GM19455 (cell line): Measurements from ENCODE around the gene TRMT2B.
"Not testable (repeated sequence)": the region's sequence is repeated elsewhere in the genome, so short reads cannot be mapped to it uniquely, and the experiment has no call there.

Experiments
- ATAC-seq: cut with Tn5 transposase; IDR thresholded peaks from one replicate; pipeline ENCODE4 v1.9.1; 2021; ENCODE audit not compliant: unreplicated experiment

The TRMT2B gene, protein sequence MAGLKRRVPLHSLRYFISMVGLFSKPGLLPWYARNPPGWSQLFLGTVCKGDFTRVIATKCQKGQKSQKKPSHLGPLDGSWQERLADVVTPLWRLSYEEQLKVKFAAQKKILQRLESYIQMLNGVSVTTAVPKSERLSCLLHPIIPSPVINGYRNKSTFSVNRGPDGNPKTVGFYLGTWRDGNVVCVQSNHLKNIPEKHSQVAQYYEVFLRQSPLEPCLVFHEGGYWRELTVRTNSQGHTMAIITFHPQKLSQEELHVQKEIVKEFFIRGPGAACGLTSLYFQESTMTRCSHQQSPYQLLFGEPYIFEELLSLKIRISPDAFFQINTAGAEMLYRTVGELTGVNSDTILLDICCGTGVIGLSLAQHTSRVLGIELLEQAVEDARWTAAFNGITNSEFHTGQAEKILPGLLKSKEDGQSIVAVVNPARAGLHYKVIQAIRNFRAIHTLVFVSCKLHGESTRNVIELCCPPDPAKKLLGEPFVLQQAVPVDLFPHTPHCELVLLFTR

DNA sequence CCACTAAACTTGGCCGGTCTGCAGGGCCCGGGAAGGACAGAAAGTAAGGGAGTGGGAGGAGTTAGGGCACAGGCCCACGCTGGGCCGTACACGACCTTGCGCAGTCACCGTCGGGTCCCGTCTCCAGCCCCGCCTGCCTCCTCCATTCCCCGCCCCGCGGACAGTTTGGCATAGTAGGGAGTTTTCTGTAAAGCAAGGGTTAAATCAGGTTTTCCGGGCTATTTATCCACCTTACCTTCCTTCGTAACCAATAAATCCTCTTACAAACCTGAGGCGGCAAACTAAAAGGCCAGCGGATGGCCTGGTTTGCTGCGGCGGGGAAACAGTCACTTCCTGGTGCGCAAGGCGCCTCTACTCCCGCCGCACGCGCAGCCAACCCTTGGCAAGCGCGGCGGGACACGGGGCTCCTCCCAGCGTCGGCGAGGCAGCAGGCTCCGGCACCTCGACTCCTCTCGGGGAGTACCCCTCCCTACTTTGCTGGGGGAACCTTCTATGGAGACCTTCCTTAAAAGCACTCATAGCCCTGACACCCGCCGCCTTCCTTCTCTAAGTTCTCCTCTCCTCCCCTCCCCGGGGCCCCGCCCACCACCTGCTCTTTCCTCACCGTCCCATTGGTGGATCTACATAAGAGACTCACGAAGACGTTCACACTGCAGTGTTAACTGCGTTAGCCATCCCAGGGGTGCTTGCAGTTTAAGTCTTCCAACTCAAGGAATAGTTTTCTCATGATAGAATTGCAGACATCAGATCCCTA lies at the start of gene TRMT2B:
TSS of gene TRMT2B (minus strand) at position 563 of the 754 bp plus-strand sequence. CDS start 9,822 bp downstream, outside the sequence.
- ATAC-seq, result peak; percentile 93

DNA sequence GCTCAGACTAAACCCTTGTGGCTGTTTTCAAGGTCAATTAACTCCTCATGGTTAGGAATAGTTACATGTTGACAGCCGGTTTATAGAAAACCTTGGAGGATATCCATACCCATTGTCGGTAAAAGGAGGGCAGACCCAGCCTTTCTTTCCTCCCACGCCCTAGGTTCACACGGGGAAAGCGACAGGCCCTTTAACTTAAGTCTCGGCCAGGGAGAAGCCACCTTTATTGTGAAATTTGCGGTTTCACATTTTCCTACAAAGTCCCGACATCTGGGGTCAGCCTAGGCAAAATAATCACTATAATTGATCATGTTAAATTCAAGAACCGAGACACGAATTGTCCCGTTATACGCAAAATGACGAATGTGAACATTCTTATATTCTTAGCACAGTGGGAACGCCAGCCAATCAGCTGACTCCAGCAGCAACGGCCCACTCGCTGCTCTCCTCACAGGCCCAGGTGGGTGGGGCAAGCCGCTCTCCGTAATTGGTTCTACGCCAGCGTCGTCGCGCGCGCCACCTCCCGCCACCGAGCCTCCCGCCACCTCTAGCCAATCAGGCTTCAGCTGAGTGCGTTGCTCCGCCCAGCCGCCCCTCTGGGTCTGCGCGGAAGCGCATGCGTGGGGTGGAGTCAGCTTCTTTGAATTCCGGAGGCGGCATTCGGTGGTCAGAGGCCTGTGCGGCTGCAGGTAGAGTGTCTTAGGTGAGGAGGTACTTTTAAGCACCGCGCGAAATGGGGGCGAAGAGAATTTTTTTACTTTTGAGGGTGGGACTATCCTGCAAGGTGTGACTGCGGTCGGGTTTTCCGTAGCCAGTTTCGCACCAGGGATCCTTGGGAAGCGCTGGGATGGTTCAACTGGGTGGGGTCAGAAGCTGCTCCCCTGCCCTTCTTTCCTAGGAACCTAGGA lies 45.9 kb upstream of the TRMT2B start, which contains the start of gene CENPI:
TSS of gene CENPI (plus strand) at position 659 of the 908 bp plus-strand sequence. CDS start 2,867 bp downstream, outside the sequence.
- peak; percentile 100 for ATAC-seq

DNA sequence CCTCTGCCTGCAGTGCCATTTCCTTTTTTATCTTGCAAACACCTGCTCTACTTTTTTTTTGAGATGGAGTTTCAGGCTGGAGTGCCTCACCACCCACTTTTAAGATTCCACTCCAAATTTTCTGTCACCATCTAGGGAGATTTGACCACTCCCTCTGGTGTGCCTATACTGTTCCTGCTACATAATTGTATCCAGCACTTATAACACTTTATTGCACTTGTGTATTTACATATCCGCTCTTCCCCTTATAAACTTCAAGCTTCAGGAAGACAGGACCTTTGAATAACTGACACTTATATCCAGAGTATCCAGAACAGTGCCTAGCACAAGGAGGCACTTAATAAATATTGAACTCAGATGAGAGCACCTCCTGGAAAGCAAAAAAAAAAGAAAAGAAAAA lies 39.9 kb upstream of the TRMT2B start:
- no peak for ATAC-seq

DNA sequence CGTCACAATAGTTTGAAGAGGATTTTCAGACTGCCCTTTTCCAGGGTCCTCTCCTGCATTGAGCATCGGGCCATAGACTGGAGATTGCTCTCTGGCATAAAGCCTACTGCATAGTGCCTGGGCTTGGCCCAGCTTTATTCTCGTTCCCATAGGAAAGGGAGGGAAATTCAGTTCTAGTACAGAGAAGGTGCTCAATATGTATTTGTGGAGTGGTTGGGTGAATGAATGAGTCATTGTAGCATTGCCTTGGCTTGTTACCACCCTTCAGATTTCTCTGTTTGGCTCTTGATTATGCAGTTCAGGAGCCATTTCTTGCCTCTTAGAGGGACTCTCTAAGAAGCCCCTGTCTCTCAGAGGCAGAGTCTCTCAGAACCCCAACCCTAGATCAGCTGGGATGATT lies 29.3 kb upstream of the TRMT2B start:
- no peak for ATAC-seq

DNA sequence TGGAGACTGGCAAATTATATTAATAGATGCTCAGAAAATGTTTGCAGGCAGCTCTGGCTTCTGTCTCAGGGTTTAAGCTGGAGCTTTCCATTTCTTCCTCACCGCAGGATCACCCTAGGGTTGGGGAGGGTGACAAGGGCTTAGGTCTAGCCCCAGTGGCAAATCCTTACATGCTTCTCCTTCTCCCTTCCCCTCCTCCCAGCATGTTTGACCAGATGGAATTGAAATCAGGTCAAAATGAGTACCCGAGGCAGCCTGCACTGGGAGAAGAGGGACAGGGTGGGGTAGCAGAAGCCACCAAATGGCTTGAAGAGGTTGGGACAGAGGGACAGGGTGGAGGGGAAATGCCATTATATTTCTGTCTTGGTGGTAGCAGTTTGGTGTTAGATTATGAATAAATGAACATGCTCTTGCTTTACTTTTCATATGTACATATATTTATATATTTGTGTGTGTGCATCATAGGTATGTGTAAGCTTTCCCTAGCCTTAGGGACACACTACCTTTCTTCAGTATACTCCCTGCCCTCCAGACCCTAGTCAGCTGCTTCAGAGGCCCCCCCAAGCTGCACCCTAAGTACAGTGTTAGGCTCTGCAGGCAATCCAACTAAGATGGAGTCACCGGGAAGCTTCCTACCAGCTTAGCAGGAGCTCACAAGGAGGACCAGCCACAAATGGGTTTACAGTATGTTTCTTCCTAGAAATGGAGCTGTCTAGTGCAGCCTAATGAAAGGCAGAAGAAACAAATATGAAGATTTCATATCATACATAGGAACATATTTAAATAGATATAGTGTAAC lies 28.6 kb upstream of the TRMT2B start:
- no peak for ATAC-seq

DNA sequence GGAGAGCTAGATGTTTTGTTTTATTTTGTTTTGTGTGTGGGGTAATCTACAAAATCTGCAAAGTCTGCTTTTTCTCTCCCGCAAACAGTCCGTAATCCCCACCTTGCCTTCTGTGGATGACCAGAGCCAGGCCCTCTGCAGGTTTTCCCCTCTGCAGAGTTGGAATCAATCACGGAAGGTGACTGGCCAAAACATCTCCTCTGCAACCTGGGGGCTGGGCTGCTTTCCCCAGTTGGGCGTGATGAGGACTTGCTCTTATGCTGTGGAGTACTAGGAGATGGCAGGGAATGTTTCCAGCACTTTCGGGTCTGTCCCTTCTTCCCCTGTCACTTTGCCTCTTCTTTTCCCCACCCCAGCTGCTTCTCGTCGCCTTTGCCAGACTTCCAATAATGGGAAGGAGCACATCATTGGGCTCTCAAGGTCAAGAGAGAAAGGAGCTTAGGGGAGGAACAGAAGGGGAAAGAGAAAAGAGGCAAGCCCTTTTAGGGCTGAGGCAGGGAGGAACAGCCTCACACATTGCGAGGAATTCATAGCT lies 27.9 kb upstream of the TRMT2B start:
- no peak for ATAC-seq

DNA sequence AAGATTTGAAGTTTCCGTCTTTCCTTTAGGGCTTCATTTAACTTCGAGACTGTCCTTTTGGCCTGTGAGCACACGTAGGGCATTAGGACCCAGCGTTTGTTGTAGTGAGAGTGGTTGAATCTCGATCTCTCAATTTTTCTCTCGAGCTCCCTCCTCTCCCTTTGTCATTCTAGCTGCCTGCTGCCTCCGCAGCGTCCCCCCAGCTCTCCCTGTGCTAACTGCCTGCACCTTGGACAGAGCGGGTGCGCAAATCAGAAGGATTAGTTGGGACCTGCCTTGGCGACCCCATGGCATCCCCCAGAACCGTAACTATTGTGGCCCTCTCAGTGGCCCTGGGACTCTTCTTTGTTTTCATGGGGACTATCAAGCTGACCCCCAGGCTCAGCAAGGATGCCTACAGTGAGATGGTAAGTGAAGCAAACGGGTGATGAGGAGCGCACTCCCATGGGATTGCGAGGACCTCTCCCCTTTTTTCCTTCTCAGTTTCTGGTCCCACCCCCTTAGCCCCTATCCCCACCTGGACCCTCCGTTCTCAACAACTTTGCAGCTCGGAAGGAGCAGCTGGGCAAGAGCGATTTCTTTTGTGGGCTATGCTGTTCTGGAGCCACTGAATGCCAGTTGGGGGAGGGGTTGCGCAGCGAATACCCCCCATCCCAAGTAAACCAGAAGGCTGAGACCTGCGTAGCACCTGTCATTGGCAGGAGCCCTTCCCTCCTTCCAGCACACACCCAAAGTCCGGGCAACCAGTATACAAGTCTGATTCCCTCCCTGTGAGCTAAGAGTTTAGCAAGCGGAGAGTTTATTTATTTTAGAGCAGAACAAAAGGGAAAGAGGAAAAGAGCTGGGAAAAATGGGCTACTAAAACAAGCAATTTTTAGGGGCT lies 27.0 kb upstream of the TRMT2B start, which contains the start of gene TMEM35A:
TSS of gene TMEM35A (plus strand) at position 164 of the 883 bp plus-strand sequence. CDS start at position 288, 124 bp downstream.
- no peak for ATAC-seq

DNA sequence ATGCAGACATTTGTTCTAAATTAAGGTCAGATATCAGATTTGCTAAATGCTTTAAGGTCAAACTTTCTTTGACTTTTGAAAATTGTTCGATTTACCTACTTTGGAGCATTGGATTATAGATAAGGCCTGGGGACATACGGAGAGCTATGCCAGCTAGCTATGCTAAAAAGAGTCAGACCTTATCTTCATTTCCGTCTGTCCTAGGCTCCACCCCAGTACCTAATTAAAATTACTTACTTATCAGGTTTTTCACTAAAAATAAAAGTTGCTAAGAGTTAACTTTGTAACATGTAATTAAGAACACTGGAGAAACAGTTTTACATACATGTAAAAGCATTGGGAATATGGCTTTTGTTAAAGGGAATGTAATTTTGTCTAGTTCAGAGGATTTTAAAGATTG lies 19.7 kb upstream of the TRMT2B start:
- no peak for ATAC-seq

DNA sequence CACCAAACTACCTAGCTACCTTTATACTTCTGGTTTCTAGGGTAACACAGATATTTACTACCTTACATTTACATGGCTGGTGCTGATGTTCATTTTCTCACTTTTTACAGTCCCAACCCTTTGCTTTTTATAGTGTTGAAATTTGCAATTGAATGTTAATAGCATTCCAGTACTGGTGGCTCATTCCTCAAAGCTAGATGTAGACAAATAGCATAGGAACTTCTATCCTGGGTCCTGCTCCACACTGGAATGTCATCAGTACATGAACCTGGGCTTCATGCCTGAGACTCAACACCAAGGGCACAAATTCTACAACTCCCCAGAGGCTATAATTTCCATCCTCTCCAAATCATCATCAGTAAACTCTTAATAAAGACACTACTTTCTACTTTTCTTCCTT lies 10.3 kb upstream of the TRMT2B start:
- no peak for ATAC-seq

DNA sequence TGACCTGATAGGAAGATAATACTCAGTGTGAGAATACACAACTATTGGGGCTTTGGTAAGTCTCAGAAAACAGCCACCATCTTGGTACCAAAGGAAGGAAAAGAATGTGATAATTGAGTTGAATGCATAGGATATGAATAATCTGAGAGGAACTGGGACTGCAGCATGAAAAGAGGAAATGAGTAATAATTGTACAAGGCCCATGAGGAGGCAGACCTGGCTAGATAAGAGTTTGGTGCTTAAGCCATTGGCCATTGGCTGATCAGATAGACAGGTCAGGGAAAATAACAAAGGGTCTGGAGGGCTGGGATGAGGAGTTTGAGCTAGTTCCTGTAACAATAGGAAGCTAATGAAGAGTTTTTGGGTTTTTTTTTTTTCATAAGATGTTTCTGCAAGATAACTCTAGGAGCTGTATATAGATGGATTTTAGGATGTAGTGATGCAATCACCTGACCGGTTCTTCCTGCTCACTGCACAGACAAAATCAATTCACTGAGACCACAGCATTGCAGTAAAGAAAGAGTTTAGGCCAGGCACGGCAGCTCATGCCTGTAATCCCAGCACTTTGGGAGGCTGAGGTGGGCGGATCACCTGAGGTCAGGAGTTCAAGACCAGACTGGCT lies 5.3 kb upstream of the TRMT2B start:
- peak; percentile 74 for ATAC-seq

DNA sequence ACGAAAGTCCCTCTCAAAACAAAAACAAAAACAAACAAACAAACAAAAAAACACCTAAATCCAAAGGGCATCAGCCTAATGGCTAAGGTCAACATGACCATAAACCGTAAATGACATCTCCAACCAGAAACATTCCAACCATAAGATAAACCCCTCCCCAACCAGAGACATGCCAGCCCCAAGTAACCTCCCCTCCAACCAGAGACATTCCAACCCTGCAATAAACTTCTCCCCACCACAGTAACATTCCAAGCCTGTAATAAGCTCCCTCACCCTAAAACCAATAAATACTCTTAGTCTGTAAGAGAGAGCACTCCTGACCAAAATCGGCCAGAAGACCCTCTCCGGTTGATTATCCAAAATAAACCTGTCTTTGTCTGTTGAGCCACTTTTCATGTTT lies 4.6 kb upstream of the TRMT2B start:
- ATAC-seq, result not testable (repeated sequence)

DNA sequence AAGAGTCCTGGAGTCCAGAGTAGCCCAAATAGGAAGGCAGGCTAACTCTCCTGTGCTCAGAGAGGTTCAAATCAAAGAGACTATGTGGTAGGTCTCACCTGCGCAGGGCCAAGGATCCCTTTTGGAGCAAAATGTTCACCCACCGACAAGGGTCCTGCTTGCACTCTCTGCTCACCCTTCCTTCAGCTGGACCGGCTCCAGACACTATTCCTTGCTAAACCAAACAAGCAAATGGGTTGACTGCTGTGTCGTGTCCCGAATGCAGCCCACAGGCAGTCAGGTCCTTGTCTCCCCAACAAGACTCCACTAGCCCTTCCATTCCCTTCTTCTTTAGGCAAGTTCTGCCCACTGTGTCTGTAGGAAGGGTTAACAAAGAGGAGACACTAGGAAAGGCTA lies 760 bp downstream of the TRMT2B start:
- peak; percentile 19 for ATAC-seq

DNA sequence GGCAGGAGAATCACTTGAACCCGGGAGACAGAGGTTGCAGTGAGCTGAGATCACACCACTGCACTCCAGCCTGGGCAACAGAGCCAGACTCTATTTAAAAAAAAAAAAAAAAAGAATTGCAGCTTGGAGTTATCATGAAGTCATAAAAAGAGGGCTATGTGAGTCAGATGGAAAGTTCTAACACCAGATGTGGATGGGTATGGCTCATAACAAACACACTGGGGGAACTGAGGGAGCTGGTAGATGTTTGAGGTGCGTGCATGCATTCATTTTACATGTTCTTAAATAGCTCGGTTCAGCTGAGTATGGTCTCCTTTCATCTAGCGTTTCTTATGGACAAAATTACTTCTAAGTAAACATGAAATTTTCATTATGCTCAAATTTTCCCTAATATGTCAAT lies 11.7 kb downstream of the TRMT2B start:
- ATAC-seq, result no peak

DNA sequence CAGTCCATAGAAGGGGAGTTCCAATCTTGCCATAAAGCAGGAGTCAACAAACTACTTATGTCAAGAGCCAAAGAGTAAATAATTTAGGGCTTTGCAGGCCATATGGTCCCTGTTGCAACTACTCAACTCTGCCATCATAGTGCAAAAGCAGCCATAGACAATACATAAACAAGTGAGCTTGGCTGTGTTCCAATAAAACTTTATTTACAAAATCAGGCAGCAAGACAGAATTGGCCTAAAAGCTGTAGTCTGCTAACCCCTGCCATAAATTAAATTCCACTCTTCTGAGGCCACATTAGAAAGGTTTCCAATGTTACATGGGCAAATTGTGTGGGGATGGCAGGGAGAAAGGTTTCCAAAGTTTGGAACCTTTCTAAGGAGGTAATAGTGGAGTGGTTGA lies 14.7 kb downstream of the TRMT2B start:
- no peak for ATAC-seq

DNA sequence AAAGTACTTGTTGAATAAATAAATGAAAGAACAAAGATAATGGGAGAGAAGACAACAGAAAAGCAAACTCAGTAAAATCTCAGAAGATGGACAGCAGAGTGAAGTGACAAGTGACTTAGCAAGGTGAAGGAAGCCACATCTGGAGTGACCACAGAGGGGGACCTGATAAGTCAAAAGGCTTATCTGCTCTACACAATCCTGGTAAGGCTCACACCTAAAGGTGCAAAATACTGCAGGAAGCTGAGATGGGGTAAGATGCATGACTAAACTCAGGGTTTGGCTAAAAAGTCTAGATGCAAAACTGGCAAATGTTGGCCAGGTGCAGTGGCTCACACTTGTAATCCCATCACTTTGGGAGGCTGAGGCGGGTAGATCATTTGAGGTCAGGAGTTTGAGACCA lies 22.2 kb downstream of the TRMT2B start:
- no peak for ATAC-seq

DNA sequence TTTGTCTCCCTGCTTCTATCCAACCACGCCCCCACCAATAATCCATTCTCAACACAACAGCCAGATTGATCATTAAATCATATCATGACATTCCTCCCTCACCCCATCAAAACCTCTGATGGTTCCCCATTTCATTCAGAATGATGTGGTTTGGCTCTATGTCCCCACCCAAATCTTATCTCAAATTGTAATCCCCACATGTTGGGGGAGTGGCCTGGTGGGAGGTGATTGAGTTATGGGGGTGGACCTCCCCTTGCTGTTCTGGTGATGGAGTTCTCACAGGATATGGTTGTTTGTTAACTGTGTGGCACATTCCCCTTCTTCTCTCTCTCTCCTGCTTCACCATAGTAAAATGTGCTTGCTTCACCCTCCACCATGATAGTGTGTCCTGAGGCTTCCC lies 23.3 kb downstream of the TRMT2B start:
- ATAC-seq, result no peak

DNA sequence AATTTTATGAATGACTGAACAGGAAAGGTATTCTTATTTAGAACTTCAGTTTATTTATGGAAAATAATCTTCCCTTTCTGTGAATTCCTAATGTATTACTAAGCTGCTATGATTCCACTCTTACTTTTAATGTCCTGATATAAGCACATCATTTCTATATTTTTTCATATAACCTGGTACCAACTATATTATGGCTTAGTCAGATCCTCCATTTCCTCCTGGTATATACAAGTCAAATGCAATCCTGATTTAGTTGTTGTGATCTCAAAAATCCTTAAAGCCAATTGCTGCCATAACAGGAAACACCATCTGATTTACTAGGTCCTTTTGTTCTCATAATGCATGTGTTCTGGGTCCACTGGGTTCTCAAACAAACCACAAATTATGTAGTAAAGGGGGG lies 26.8 kb downstream of the TRMT2B start:
- no peak for ATAC-seq

DNA sequence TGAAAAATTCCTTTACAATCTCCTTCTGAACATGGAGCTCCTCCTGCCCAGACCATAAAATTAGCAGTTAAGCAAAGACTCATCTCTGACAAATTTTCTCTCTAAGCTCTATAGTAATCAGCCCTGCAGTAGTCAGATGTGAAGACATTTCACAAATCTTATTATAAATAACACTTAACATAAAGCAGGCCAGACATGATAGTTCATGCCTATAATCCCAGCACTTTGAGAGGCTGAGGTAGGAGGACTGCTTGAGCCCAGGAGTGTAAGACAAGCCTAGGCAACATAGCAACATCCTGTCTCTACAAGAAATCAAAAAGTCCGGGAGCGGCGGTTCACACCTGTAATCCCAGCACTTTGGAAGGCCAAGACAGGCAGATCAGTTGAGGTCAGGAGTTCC lies 29.9 kb downstream of the TRMT2B start:
- no peak for ATAC-seq
